MM.1S (cell line): Measurements from ENCODE around the gene AMPH.

ENCODE experiments used
- CTCF ChIP-seq: fragments of 300-600 bp; sonication (generic); IDR thresholded peaks from 2 replicates; pipeline ENCODE4 v1.5.1; 2016; ENCODE audit warnings: antibody characterized with exemption, low read length, mixed read lengths
- EZH2phosphoT487 ChIP-seq: fragments of 300-600 bp; sonication (generic); IDR thresholded peaks from 2 replicates; pipeline ENCODE4 v1.6.1; 2018; ENCODE audit warnings: antibody characterized with exemption, low read length

- no peak for TF ChIP-seq CTCF
- TF ChIP-seq EZH2phosphoT487 = no peak
Measured at GRCh38 chr7:38396852-38397251, 234.3 kb downstream of the AMPH start.
